Breast epithelium (tissue), 4 donors: ENCODE data around the gene NAPB. TPM values are rescaled to one million over a fixed set of nuclear protein-coding genes. Genes with fewer than 3 reads are reported as not detected.

ENCODE experiments used
- DNase-seq, 2 donors: peaks; one replicate each; pipeline ENCODE4 v3.0.0-alpha.2; 2019; ENCODE audit warnings: low spot score in 2 of 2
- H3K27ac ChIP-seq, 2 donors: fragments of 200-600 bp; sonication (generic) in 1 of 2; one replicate each; pipeline ENCODE4 v1.5.1; 2016 to 2019; ENCODE audit warnings: mild to moderate bottlenecking in 1 of 2
- H3K27me3 ChIP-seq, 2 donors: fragments of 200-600 bp; sonication (generic) in 1 of 2; one replicate each; pipeline versions ENCODE4 v1.5.1 to v1.6.0; 2017 to 2019; ENCODE audit warnings: control low read depth in 1 of 2, mild to moderate bottlenecking in 1 of 2
- H3K36me3 ChIP-seq: fragments of 200-600 bp; one replicate; pipeline ENCODE4 v1.5.1; 2019
- H3K4me1 ChIP-seq, 2 donors: fragments of 200-600 bp; sonication (generic); one replicate each; pipeline ENCODE4 v1.5.1; 2016 to 2019; ENCODE audit warnings: control low read depth in 1 of 2
- H3K4me3 ChIP-seq, 3 donors: fragments of 200-600 bp; sonication (generic); 1 replicate in 2 of 3; 2 replicates in 1 of 3; pipeline ENCODE4 v1.5.1; 2016 to 2019; ENCODE audit warnings: mild to moderate bottlenecking in 3 of 3, moderate library complexity in 2 of 3
- H3K9me3 ChIP-seq, 2 donors: fragments of 200-600 bp; sonication (generic) in 1 of 2; one replicate each; pipeline ENCODE4 v1.5.1; 2016 to 2019; ENCODE audit warnings: control low read depth in 1 of 2
- CTCF ChIP-seq, 3 donors: fragments of 450-650 bp; IDR thresholded peaks; one replicate each; pipeline ENCODE4 v1.5.1; 2016 to 2017; ENCODE audit warnings: antibody characterized with exemption in 3 of 3, mild to moderate bottlenecking in 3 of 3, moderate library complexity in 3 of 3
- POLR2A ChIP-seq: fragments of 450-650 bp; IDR thresholded peaks from one replicate; pipeline ENCODE4 v1.6.1; 2016; ENCODE audit warnings: antibody characterized with exemption, mild to moderate bottlenecking, moderate library complexity
- POLR2AphosphoS5 ChIP-seq, 3 donors: sonication (generic); formaldehyde crosslinking; IDR thresholded peaks; one replicate each; pipeline ENCODE4 v1.6.1; 2017; ENCODE audit warnings: antibody characterized with exemption in 3 of 3
- intact Hi-C: fragments of 100-400 bp; cut with DNase I; formaldehyde crosslinking; loops from one replicate; pipeline ENCODE4 v1.15.1; 2023; ENCODE audit warnings: low total_unique reads
- total RNA-seq, 3 donors: library from RNA; depleted of rRNA; stranded (reverse); fragments of >200 nt; gene quantifications; one replicate each; pipeline ENCODE4 v1.1.0, GENCODE V29; 2016

Gene NAPB
- total RNA-seq, 3 donors from 2014 or later, result 10.4 to 20.1 (median 16.1) TPM

GRCh38 chr20:23339986-23340385, 81.3 kb downstream of the NAPB start:
- no peaks in the 10 kb centered on the region for H3K36me3 ChIP-seq
- TF ChIP-seq CTCF (IDR thresholded peaks at IDR 0.05) (no peak), POLR2A (no peak), POLR2AphosphoS5 (IDR thresholded peaks at IDR 0.05) (no peak)
- H3K4me1 ChIP-seq, result no peaks in the 10 kb centered on the region
- H3K4me3 ChIP-seq, result no peak overlapping the region
- H3K27ac ChIP-seq, result no peak overlapping the region
- DNase-seq, result peak in 1 of 2 donors; percentile 50
- intact Hi-C loops, result no loop called here
- H3K9me3 ChIP-seq, result no peaks in the 10 kb centered on the region
- no peaks in the 10 kb centered on the region for H3K27me3 ChIP-seq

- no peak for DNase-seq
- no peaks in the 10 kb centered on the region for H3K4me1 ChIP-seq
- H3K27me3 ChIP-seq, result no peaks in the 10 kb centered on the region
- no peak overlapping the region for H3K4me3 ChIP-seq
- H3K36me3 ChIP-seq, result no peaks in the 10 kb centered on the region
- no peaks in the 10 kb centered on the region for H3K9me3 ChIP-seq
- TF ChIP-seq CTCF (IDR thresholded peaks at IDR 0.05) (no peak), POLR2A (no peak), POLR2AphosphoS5 (IDR thresholded peaks at IDR 0.05) (no peak)
- intact Hi-C loops, result no loop called here
- H3K27ac ChIP-seq, result no peak overlapping the region
These were observed 84.0 kb downstream of the NAPB start for GRCh38 chr20:23337312-23337711.

- Histone ChIP-seq H3K27me3 (no peaks in the 10 kb centered on the region), H3K4me3 (no peak overlapping the region), H3K27ac (no peak overlapping the region), H3K9me3 (no peaks in the 10 kb centered on the region), H3K36me3 (no peaks in the 10 kb centered on the region), H3K4me1 (no peaks in the 10 kb centered on the region)
- intact Hi-C loops, result no loop called here
- DNase-seq, result no peak
- TF ChIP-seq CTCF (IDR thresholded peaks at IDR 0.05) (no peak), POLR2A (no peak), POLR2AphosphoS5 (IDR thresholded peaks at IDR 0.05) (no peak)
These were observed 84.8 kb downstream of the NAPB start for GRCh38 chr20:23336476-23336875.

- no peak for TF ChIP-seq POLR2A
- TF ChIP-seq CTCF (IDR thresholded peaks at IDR 0.05), result no peak
- no peak for TF ChIP-seq POLR2AphosphoS5 (IDR thresholded peaks at IDR 0.05)
- H3K36me3 ChIP-seq, result no peaks in the 10 kb centered on the region
- DNase-seq, result no peak
- H3K27ac ChIP-seq, result no peak overlapping the region
- no peaks in the 10 kb centered on the region for H3K4me1 ChIP-seq
- no peaks in the 10 kb centered on the region for H3K27me3 ChIP-seq
- no peaks in the 10 kb centered on the region for H3K9me3 ChIP-seq
- no peak overlapping the region for H3K4me3 ChIP-seq
- intact Hi-C loops, result no loop called here
These were observed 85.8 kb downstream of the NAPB start for GRCh38 chr20:23335521-23335920.

- TF ChIP-seq POLR2AphosphoS5 (IDR thresholded peaks at IDR 0.05) (no peak), POLR2A (no peak), CTCF (IDR thresholded peaks at IDR 0.05) (no peak)
- intact Hi-C loops, result no loop called here
- no peaks in the 10 kb centered on the region for H3K27me3 ChIP-seq
- H3K9me3 ChIP-seq, result no peaks in the 10 kb centered on the region
- DNase-seq, result no peak
- no peaks in the 10 kb centered on the region for H3K4me1 ChIP-seq
- H3K4me3 ChIP-seq, result no peak overlapping the region
- H3K36me3 ChIP-seq, result no peaks in the 10 kb centered on the region
- no peak overlapping the region for H3K27ac ChIP-seq
These were observed 87.2 kb downstream of the NAPB start for GRCh38 chr20:23334111-23334510.
